Measurements from ENCODE around the gene KHSRP. TPM values are rescaled to one million over a fixed set of nuclear protein-coding genes. Genes with fewer than 3 reads are reported as not detected.

KHSRP gene
- total RNA-seq, 6 experiments from 2014 or later: 68.1 to 89.5 (median 76.1) TPM

GRCh38 chr19:6424939-6425731 lies 524 bp upstream of the KHSRP start:
- TF ChIP-seq POLR2A (IDR thresholded peaks at IDR 0.05) (no peak), CTCF (IDR thresholded peaks at IDR 0.05) (peak in 1 of 4 donors; percentile 15)
- Histone ChIP-seq H3K27ac (peak overlapping the region; percentile 20 to 66 (median 47)), H3K36me3 (peaks cover 0 to 12% (median 2%) of the 10 kb centered on the region in 4 donors), H3K27me3 (no peaks in the 10 kb centered on the region), H3K9me3 (no peaks in the 10 kb centered on the region), H3K4me1 (peaks cover 0 to 18% (median 2%) of the 10 kb centered on the region in 4 donors), H3K4me3 (peak overlapping the region in 2 of 3 donors; percentile 15 to 75)
- WGBS (ENCODE audit: insufficient coverage, low coverage, low lambda C conversion rate, missing lambda C conversion rate): under 1% methylated on average over 23 of the region's 43 CpGs
- peak; percentile 99 to 100 (median 100) for DNase-seq
- intact Hi-C loops (cut with DNase I): no loop called here
- peak; percentile 89 to 95 (median 92) for ATAC-seq

GRCh38 chr19:6423499-6424194 lies 964 bp downstream of the KHSRP start:
- H3K36me3 ChIP-seq: peaks cover 0 to 24% (median 9%) of the 10 kb centered on the region in 4 donors
- ATAC-seq (no peak), DNase-seq (no peak)
- H3K4me3 ChIP-seq: peak overlapping the region; percentile 64 to 92 (median 75)
- intact Hi-C loops (cut with DNase I): no loop called here
- WGBS (ENCODE audit: insufficient coverage, low coverage, low lambda C conversion rate, missing lambda C conversion rate): 1% methylated on average over 14 of the region's 20 CpGs
- H3K4me1 ChIP-seq: peaks cover 0 to 18% (median 2%) of the 10 kb centered on the region in 4 donors
- H3K27me3 ChIP-seq: no peaks in the 10 kb centered on the region
- peak overlapping the region; percentile 40 to 57 (median 47) for H3K27ac ChIP-seq
- H3K9me3 ChIP-seq: no peaks in the 10 kb centered on the region
- no peak for TF ChIP-seq POLR2A (IDR thresholded peaks at IDR 0.05)
- no peak for TF ChIP-seq CTCF (IDR thresholded peaks at IDR 0.05)

- H3K9me3 ChIP-seq: no peaks in the 10 kb centered on the region
- H3K4me3 ChIP-seq: no peak overlapping the region
- intact Hi-C loops (cut with DNase I): no loop called here
- H3K27ac ChIP-seq: no peak overlapping the region
- peaks cover 9 to 47% (median 25%) of the 10 kb centered on the region in 4 donors for H3K36me3 ChIP-seq
- H3K27me3 ChIP-seq: no peaks in the 10 kb centered on the region
- WGBS (ENCODE audit: insufficient coverage, low coverage, low lambda C conversion rate, missing lambda C conversion rate): 61% methylated on average over 2 of the region's 20 CpGs
- peaks cover 0 to 18% (median 2%) of the 10 kb centered on the region in 4 donors for H3K4me1 ChIP-seq
- DNase-seq: no peak
- ATAC-seq: no peak
- no peak for TF ChIP-seq CTCF (IDR thresholded peaks at IDR 0.05)
- TF ChIP-seq POLR2A (IDR thresholded peaks at IDR 0.05): no peak
Measured at GRCh38 chr19:6421075-6422014, 3.3 kb downstream of the KHSRP start.

GRCh38 chr19:6418562-6418932 lies 6.1 kb downstream of the KHSRP start:
- intact Hi-C loops (cut with DNase I): no loop called here
- Histone ChIP-seq H3K4me3 (no peak overlapping the region), H3K4me1 (peaks cover 0 to 11% (median 0%) of the 10 kb centered on the region in 4 donors), H3K36me3 (peaks cover 9 to 71% (median 37%) of the 10 kb centered on the region in 4 donors), H3K27ac (no peak overlapping the region), H3K27me3 (no peaks in the 10 kb centered on the region), H3K9me3 (no peaks in the 10 kb centered on the region)
- 93% methylated on average over 3 of the region's 19 CpGs for WGBS (ENCODE audit: insufficient coverage, low coverage, low lambda C conversion rate, missing lambda C conversion rate)
- ATAC-seq (no peak), DNase-seq (no peak)
- TF ChIP-seq POLR2A (IDR thresholded peaks at IDR 0.05) (no peak), CTCF (IDR thresholded peaks at IDR 0.05) (no peak)
